GM13977 (cell line): ENCODE data around the gene TCERG1L.

Experiments
- DNase-seq: peaks from one replicate; pipeline ENCODE4 v3.0.0; 2012; ENCODE audit warnings: low spot score
- in situ Hi-C: fragments of 300-500 bp; cut with MboI; formaldehyde crosslinking; loops from one replicate; pipeline ENCODE4 v1.12.0; 2022; ENCODE audit warnings: low sequenced_read_pairs, low pct_unique_long_range_greater_than_20kb, mixed read lengths, inconsistent platforms; ENCODE audit not compliant: unreplicated experiment
- TF ChIP-seq, protein P1 (sequence below): IDR thresholded peaks from 2 replicates; pipeline ENCODE4 v1.5.1; 2012; ENCODE audit warnings: mild to moderate bottlenecking, control low read depth; ENCODE audit not compliant: insufficient read depth; ENCODE audit errors: extremely low read depth, missing control alignments

The TCERG1L gene

DNA sequence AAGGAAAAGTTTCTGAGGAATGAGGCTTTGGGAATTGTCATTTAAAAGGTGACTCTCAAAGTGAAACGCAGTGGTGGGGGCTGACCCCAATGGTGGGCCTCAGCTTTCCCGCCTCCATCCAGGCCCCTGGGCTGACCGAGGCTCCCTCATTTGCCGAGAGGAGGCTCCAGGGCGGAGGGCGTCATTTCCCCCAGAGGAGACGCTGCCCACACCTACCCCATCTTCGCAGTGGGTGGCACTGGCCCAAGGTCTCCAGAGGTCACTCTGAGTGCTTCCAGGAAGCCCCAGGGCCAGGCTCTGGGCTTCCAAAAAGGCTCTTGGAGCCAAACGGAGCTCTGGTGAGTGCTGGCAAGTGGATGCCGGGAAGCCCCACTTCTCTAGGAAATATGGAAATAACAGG lies 38.0 kb downstream of the TCERG1L start:
- in situ Hi-C loops: no loop called here
- TF ChIP-seq, protein P1, sequence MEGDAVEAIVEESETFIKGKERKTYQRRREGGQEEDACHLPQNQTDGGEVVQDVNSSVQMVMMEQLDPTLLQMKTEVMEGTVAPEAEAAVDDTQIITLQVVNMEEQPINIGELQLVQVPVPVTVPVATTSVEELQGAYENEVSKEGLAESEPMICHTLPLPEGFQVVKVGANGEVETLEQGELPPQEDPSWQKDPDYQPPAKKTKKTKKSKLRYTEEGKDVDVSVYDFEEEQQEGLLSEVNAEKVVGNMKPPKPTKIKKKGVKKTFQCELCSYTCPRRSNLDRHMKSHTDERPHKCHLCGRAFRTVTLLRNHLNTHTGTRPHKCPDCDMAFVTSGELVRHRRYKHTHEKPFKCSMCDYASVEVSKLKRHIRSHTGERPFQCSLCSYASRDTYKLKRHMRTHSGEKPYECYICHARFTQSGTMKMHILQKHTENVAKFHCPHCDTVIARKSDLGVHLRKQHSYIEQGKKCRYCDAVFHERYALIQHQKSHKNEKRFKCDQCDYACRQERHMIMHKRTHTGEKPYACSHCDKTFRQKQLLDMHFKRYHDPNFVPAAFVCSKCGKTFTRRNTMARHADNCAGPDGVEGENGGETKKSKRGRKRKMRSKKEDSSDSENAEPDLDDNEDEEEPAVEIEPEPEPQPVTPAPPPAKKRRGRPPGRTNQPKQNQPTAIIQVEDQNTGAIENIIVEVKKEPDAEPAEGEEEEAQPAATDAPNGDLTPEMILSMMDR: no peak
- no peak for DNase-seq

DNA sequence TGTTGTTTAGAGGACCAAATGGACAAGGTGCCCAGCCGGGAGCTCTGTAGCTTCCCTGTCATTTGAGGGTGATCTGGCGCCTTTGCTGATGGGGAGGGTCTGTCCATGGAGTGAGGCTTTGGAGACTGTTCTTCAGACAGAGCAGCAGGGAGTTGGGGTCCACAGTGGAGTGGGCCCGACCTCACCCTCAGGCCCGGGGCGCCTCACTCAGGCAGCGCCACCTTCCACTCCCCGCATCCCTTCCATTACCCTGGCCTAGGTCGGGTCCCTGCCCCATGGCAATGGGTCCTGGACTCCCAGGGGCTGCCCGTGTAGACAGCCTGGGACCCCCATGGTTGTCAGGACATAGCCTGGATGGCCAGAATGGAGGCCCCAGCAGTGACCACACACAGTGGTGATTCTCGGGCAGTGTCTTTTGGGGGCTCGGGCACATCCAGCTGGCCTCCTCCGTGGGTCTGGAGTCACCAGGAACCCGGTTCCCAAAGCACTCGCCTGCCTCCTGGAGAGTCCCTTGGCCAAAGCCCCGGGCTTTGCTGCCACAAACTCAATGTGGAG lies 38.5 kb downstream of the TCERG1L start:
- in situ Hi-C loops: no loop called here
- no peak for DNase-seq
- TF ChIP-seq, protein P1: no peak

DNA sequence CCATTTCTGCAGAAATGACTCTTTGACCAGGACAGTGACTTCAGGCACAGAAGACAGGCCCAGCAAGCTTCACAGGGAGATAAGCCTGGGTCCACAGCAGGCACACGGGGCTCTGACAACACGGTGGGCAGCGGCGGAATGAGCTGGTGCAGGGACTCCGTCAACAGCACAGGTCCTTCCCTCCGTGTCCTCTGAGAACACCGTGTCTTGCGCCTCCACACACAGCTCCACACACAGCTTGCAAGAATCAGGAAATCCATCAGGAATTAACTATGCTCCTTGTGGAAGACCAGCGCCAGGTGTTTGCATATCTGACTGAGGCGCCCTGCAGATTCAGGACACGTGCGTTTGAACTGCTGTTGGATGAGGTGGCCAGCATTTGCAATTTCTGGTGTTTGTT lies 39.6 kb downstream of the TCERG1L start:
- TF ChIP-seq, protein P1: no peak
- DNase-seq: no peak
- in situ Hi-C loops: no loop called here

DNA sequence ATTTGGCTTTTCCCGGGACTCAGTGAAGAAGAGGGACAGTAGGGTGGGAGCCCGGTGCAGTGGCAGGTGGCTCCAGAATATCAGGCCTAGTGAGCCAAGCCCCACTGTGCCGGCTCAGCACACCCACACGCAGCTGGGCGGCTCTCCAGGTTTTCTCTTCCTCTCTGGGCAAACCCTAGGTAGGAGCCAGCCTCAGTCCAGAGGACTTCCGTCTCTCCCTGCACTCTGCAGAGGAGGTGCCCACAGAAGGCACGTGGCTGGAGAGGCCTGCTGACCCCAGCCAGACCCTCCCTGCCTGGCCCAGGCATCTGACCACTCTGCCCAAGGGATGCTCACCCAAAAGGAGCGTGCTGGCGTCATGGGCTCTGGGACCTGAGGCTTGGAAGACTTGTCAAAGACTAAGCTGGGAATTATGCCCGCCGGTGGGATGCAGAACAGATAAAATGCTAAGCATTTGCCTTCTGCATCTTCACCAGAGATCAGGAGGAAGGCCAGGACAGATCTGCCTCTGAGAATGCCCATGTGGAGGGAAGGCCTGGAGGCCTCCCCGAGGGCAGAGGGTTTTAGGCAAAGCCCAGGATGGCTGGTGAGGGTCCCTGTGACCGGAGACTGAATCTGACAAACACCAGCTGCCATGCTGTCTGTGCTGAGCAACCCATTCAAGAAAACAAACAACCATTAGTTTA lies 40.2 kb downstream of the TCERG1L start:
- DNase-seq: no peak
- in situ Hi-C loops: no loop called here
- TF ChIP-seq, protein P1: no peak

DNA sequence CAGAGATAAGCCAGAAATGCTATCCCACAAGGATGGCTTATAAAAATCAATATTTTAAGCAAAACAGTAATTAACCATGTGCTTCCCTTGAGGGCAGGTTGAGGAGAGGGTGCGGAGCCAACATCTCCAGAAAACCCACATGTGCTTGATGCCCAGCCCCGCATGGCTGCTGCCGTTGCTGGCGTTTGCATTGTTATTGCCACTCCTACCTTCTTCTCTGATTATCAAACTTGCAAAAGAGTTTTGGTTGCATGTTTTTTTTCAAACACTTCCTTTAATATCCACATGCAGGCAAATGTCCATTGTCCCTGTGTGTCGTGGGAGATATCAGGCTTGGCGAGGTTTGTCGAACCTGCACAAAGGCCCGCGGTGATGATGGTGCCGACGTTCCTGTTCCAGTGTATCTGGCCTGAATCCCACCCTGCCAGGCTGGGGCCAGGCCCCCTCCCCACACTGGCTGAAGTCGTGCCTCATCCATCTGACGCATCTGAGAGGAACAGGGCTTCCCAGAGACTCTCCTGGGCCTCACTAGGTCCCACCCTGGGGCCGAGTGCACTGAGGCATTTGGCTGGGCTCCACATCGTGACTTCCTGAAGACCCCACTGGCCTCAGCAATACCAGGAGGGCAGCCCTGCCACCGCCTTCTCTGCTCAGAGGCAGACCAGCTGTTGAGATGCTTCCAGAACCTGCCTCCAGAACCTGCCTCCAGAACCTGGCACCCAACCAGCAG lies 40.9 kb downstream of the TCERG1L start:
- TF ChIP-seq, protein P1: no peak
- DNase-seq: no peak
- in situ Hi-C loops: no loop called here

DNA sequence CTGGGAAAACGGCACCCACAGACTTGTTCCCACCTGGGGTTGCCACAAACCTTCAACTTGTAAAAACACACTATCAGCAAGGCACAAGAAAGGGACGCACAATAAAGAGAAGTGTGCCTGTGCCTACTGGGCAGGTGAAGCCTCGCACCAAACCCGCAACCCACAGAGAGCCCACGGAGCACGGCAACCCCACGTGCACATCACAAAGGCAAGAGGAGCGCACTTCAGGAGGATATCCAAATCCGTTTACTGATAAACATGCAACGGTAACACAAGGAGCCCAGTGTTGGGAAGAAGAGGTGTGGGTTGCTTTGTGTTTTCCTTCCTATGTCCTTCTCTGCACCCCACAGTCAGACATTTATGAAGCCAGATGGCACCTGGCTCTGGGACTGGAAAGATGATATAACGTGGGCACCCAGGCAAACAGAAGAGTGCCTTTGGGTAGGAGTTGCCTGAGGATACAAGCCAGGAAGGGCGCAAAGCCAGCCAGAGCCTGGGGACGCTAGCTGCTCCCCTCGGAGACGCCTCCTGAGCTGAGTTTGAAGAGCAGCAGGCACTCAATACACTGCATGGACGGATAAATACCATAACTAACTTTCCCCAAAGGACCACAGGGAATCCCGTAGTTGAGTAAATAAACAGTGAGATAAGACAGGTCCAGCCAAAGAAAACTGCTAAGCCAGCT lies 41.6 kb downstream of the TCERG1L start:
- TF ChIP-seq, protein P1: no peak
- no peak for DNase-seq
- in situ Hi-C loops: no loop called here
